ENCODE data around the gene TMEM198. TPM values are rescaled to one million over a fixed set of nuclear protein-coding genes. Genes with fewer than 3 reads are reported as not detected.
A peak's percentile ranks its signal among the peaks of the same experiment; 100 is the strongest.

TMEM198 gene
- total RNA-seq, 1 donor: 1.1 TPM

DNA sequence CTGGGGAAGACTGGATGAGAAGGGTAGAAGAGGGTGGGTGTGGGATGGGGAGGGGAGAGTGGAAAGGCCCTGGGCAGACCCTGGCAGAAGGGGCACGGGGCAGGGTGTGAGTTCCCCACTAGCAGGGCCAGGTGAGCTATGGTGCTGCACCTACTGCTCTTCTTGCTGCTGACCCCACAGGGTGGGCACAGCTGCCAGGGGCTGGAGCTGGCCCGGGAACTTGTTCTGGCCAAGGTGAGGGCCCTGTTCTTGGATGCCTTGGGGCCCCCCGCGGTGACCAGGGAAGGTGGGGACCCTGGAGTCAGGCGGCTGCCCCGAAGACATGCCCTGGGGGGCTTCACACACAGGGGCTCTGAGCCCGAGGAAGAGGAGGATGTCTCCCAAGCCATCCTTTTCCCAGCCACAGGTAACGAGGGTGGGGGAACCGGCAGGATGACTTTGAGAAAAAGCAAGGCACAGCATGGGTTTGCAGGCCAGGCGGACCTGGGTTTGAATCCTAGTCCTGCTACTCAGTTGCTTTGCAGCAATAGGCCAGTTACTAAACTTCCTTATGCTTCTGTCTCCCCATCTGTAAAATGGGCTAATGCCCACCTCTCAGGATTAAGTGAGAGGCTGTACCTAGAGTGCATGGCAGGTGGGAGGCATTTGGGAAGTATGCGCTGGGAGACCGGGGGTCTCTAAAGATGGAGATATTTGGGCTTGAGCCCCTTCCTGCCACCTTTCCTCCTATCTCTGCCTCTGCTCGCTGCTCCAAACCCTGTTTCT, 28.6 kb downstream of the TMEM198 start, which contains the start of gene INHA:
INHA (plus strand) TSS at position 74 of the 765 bp plus-strand sequence; CDS start at position 139, 65 bp downstream.
- no peaks in the 10 kb centered on the region for H3K4me1 ChIP-seq (ENCODE audit: insufficient read depth, low read length)
- H3K79me2 ChIP-seq (ENCODE audit: insufficient read depth, low read length): peaks cover 4% of the 10 kb centered on the region
- H3K27me3 ChIP-seq (ENCODE audit: insufficient read depth, low read length): peaks cover 23% of the 10 kb centered on the region
- DNase-seq (ENCODE audit: insufficient read length, low spot score, missing footprints): peak; percentile 90
- peak within 1 kb of the TSS; percentile 78 for H3K4me3 ChIP-seq (ENCODE audit: insufficient read depth, low read length)
- H3K4me2 ChIP-seq (ENCODE audit: insufficient read depth, low read length): peak within 1 kb of the TSS; percentile 61
- H2AFZ ChIP-seq (ENCODE audit: low read length): peak within 1 kb of the TSS; percentile 63
- TF ChIP-seq, protein P1, sequence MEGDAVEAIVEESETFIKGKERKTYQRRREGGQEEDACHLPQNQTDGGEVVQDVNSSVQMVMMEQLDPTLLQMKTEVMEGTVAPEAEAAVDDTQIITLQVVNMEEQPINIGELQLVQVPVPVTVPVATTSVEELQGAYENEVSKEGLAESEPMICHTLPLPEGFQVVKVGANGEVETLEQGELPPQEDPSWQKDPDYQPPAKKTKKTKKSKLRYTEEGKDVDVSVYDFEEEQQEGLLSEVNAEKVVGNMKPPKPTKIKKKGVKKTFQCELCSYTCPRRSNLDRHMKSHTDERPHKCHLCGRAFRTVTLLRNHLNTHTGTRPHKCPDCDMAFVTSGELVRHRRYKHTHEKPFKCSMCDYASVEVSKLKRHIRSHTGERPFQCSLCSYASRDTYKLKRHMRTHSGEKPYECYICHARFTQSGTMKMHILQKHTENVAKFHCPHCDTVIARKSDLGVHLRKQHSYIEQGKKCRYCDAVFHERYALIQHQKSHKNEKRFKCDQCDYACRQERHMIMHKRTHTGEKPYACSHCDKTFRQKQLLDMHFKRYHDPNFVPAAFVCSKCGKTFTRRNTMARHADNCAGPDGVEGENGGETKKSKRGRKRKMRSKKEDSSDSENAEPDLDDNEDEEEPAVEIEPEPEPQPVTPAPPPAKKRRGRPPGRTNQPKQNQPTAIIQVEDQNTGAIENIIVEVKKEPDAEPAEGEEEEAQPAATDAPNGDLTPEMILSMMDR (IDR thresholded peaks at IDR 0.05; ENCODE audit: extremely low read depth, low read depth, low read length): no peak
- no peak within 1 kb of the TSS for H3K27ac ChIP-seq (ENCODE audit: low read depth, low read length)
- no peaks in the 10 kb centered on the region for H3K9me3 ChIP-seq (ENCODE audit: low read depth, low read length)
- peaks cover 10% of the 10 kb centered on the region for H3K36me3 ChIP-seq (ENCODE audit: insufficient read depth, low read length)
- H4K20me1 ChIP-seq (ENCODE audit: insufficient read depth, low read length): peaks cover 7% of the 10 kb centered on the region

DNA sequence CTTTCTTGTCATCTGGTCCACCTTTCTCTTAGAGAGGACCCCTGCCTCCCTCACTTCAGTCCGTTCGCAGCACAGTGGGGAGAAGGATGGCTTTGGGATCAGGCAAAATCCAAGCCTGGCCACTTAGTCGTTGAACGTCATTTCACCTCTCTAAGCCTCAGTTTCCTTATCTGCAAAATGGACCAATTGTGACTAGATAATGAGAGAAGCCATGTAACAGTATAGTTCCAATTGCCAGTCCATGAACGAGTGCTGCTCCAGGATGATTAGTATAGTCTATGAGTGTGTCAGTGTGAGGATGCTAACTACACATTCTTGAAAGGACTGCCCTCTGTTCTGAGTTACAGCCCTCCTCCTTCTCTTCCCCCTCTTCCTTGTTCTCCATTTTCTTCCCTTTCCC, 29.3 kb downstream of the TMEM198 start:
- H3K4me3 ChIP-seq (ENCODE audit: insufficient read depth, low read length): no peak overlapping the region
- H3K4me1 ChIP-seq (ENCODE audit: insufficient read depth, low read length): no peaks in the 10 kb centered on the region
- TF ChIP-seq, protein P1 (IDR thresholded peaks at IDR 0.05; ENCODE audit: extremely low read depth, low read depth, low read length): no peak
- no peaks in the 10 kb centered on the region for H3K9me3 ChIP-seq (ENCODE audit: low read depth, low read length)
- H2AFZ ChIP-seq (ENCODE audit: low read length): no peak overlapping the region
- peaks cover 7% of the 10 kb centered on the region for H4K20me1 ChIP-seq (ENCODE audit: insufficient read depth, low read length)
- peaks cover 10% of the 10 kb centered on the region for H3K36me3 ChIP-seq (ENCODE audit: insufficient read depth, low read length)
- DNase-seq (ENCODE audit: insufficient read length, low spot score, missing footprints): no peak
- H3K4me2 ChIP-seq (ENCODE audit: insufficient read depth, low read length): no peak overlapping the region
- no peak overlapping the region for H3K27ac ChIP-seq (ENCODE audit: low read depth, low read length)
- peaks cover 4% of the 10 kb centered on the region for H3K79me2 ChIP-seq (ENCODE audit: insufficient read depth, low read length)
- H3K27me3 ChIP-seq (ENCODE audit: insufficient read depth, low read length): peaks cover 31% of the 10 kb centered on the region

DNA sequence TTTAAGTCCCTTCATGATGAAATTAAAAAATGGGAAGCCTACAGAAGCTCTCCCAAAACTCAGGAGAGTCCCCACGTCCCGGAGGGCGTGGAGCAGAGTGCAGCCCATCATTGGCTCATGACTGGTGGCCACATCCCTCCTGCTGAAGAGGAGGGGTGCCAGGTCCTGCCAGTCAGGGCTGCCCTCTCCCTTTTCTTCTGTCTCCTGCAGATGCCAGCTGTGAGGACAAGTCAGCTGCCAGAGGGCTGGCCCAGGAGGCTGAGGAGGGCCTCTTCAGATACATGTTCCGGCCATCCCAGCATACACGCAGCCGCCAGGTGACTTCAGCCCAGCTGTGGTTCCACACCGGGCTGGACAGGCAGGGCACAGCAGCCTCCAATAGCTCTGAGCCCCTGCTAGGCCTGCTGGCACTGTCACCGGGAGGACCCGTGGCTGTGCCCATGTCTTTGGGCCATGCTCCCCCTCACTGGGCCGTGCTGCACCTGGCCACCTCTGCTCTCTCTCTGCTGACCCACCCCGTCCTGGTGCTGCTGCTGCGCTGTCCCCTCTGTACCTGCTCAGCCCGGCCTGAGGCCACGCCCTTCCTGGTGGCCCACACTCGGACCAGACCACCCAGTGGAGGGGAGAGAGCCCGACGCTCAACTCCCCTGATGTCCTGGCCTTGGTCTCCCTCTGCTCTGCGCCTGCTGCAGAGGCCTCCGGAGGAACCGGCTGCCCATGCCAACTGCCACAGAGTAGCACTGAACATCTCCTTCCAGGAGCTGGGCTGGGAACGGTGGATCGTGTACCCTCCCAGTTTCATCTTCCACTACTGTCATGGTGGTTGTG, 30.9 kb downstream of the TMEM198 start:
- Histone ChIP-seq H2AFZ (ENCODE audit: low read length) (no peak overlapping the region), H3K4me1 (ENCODE audit: insufficient read depth, low read length) (no peaks in the 10 kb centered on the region), H3K79me2 (ENCODE audit: insufficient read depth, low read length) (peaks cover under 1% of the 10 kb centered on the region), H3K36me3 (ENCODE audit: insufficient read depth, low read length) (peaks cover 2% of the 10 kb centered on the region), H3K4me2 (ENCODE audit: insufficient read depth, low read length) (no peak overlapping the region), H3K4me3 (ENCODE audit: insufficient read depth, low read length) (no peak overlapping the region), H3K27ac (ENCODE audit: low read depth, low read length) (no peak overlapping the region), H4K20me1 (ENCODE audit: insufficient read depth, low read length) (peaks cover 4% of the 10 kb centered on the region), H3K9me3 (ENCODE audit: low read depth, low read length) (no peaks in the 10 kb centered on the region), H3K27me3 (ENCODE audit: insufficient read depth, low read length) (peaks cover 33% of the 10 kb centered on the region)
- no peak for DNase-seq (ENCODE audit: insufficient read length, low spot score, missing footprints)
- TF ChIP-seq, protein P1 (IDR thresholded peaks at IDR 0.05; ENCODE audit: extremely low read depth, low read depth, low read length): no peak
